RWPE2 (cell line): ENCODE measurements around the gene SUCO.

Experiments used
- ATAC-seq: fragments of 200-7000 bp; cut with Tn5 transposase; 3 replicates; pipeline ENCODE4 v1.9.1; 2021; ENCODE audit warnings: low read depth
- DNase-seq: peaks from one replicate; pipeline ENCODE4 v3.0.0-alpha.2; 2020; ENCODE audit warnings: low spot score
- H3K27ac ChIP-seq: fragments of 450-650 bp; 2 replicates; pipeline ENCODE4 v1.5.1; 2017; ENCODE audit warnings: mild to moderate bottlenecking; ENCODE audit not compliant: poor library complexity, severe bottlenecking
- H3K27me3 ChIP-seq: fragments of 250-450 bp; sonication (Bioruptor Pico); 2 replicates; pipeline ENCODE4 v1.5.1; 2021; ENCODE audit warnings: mild to moderate bottlenecking, moderate library complexity; ENCODE audit not compliant: insufficient read depth, poor library complexity, severe bottlenecking
- H3K36me3 ChIP-seq: fragments of 250-450 bp; sonication (Bioruptor Pico); 2 replicates; pipeline ENCODE4 v1.5.1; 2020; ENCODE audit warnings: low read depth, mild to moderate bottlenecking, moderate library complexity
- H3K4me1 ChIP-seq: fragments of 250-450 bp; sonication (Bioruptor Pico); 2 replicates; pipeline ENCODE4 v1.5.1; 2021; ENCODE audit warnings: mild to moderate bottlenecking, moderate library complexity; ENCODE audit not compliant: insufficient read depth, poor library complexity, severe bottlenecking
- H3K4me3 ChIP-seq: fragments of 250-450 bp; sonication (Bioruptor Pico); 2 replicates; pipeline ENCODE4 v1.5.1; 2021; ENCODE audit warnings: mild to moderate bottlenecking, moderate library complexity; ENCODE audit not compliant: severe bottlenecking
- H3K9me3 ChIP-seq: fragments of 250-450 bp; sonication (Bioruptor Pico); 2 replicates; pipeline ENCODE4 v1.5.1; 2021; ENCODE audit warnings: mild to moderate bottlenecking, moderate library complexity; ENCODE audit not compliant: severe bottlenecking
- CTCF ChIP-seq: fragments of 450-650 bp; IDR thresholded peaks from one replicate; pipeline ENCODE4 v1.5.1; 2017; ENCODE audit warnings: mild to moderate bottlenecking, moderate library complexity; ENCODE audit not compliant: poor library complexity, severe bottlenecking

Gene SUCO

GRCh38 chr1:172578586-172578985 is 45.6 kb downstream of the SUCO start:
- H3K4me1 ChIP-seq, result no peaks in the 10 kb centered on the region
- no peak overlapping the region for H3K4me3 ChIP-seq
- DNase-seq (no peak), ATAC-seq (no peak)
- TF ChIP-seq CTCF, result no peak
- H3K27ac ChIP-seq, result no peak overlapping the region
- peaks cover 79% of the 10 kb centered on the region for H3K36me3 ChIP-seq
- H3K9me3 ChIP-seq, result peaks cover 2% of the 10 kb centered on the region
- no peaks in the 10 kb centered on the region for H3K27me3 ChIP-seq

- Histone ChIP-seq H3K9me3 (peaks cover 2% of the 10 kb centered on the region), H3K27me3 (no peaks in the 10 kb centered on the region), H3K4me1 (peaks cover 19% of the 10 kb centered on the region), H3K27ac (no peak overlapping the region), H3K4me3 (no peak overlapping the region), H3K36me3 (peaks cover 62% of the 10 kb centered on the region)
- DNase-seq (no peak), ATAC-seq (no peak)
- TF ChIP-seq CTCF, result no peak
Observed at GRCh38 chr1:172581273-172581672, 48.3 kb downstream of the SUCO start.

GRCh38 chr1:172581779-172582178 is 48.8 kb downstream of the SUCO start:
- no peak for TF ChIP-seq CTCF
- ATAC-seq (no peak), DNase-seq (no peak)
- H3K36me3 ChIP-seq, result peaks cover 62% of the 10 kb centered on the region
- no peaks in the 10 kb centered on the region for H3K27me3 ChIP-seq
- H3K27ac ChIP-seq, result no peak overlapping the region
- H3K9me3 ChIP-seq, result peaks cover 2% of the 10 kb centered on the region
- no peak overlapping the region for H3K4me3 ChIP-seq
- peaks cover 24% of the 10 kb centered on the region for H3K4me1 ChIP-seq

- H3K4me3 ChIP-seq, result no peak overlapping the region
- H3K36me3 ChIP-seq, result peaks cover 59% of the 10 kb centered on the region
- H3K9me3 ChIP-seq, result peaks cover 2% of the 10 kb centered on the region
- H3K27ac ChIP-seq, result no peak overlapping the region
- peak; percentile 50 for TF ChIP-seq CTCF
- no peaks in the 10 kb centered on the region for H3K27me3 ChIP-seq
- DNase-seq, result no peak
- peaks cover 33% of the 10 kb centered on the region for H3K4me1 ChIP-seq
- ATAC-seq, result no peak
Observed at GRCh38 chr1:172582889-172583288, 49.9 kb downstream of the SUCO start.

GRCh38 chr1:172585348-172585747 is 52.4 kb downstream of the SUCO start:
- Histone ChIP-seq H3K4me3 (no peak overlapping the region), H3K27ac (peak overlapping the region; percentile 89), H3K9me3 (peaks cover 1% of the 10 kb centered on the region), H3K27me3 (no peaks in the 10 kb centered on the region), H3K36me3 (peaks cover 57% of the 10 kb centered on the region), H3K4me1 (peaks cover 56% of the 10 kb centered on the region)
- DNase-seq (no peak), ATAC-seq (peak; percentile 32; the same call in 2 of the 3 replicates)
- no peak for TF ChIP-seq CTCF
